ENCODE data around the gene PTPRF. TPM values are rescaled to one million over a fixed set of nuclear protein-coding genes. Genes with fewer than 3 reads are reported as not detected.

The PTPRF gene
- total RNA-seq, 1 donor from 2014 or later = 520 TPM

GRCh38 chr1:43606624-43607023, 75.9 kb downstream of the PTPRF start:
- TF ChIP-seq CTCF (IDR thresholded peaks at IDR 0.05; ENCODE audit: unreplicated experiment) = no peak
- H3K4me3 Mint-ChIP-seq (ENCODE audit: low read depth) = no peak overlapping the region
- no peak for DNase-seq (ENCODE audit: low spot score, unreplicated experiment)
- peaks cover 16% of the 10 kb centered on the region for H3K4me1 Mint-ChIP-seq (ENCODE audit: low read depth)
- H3K36me3 Mint-ChIP-seq (ENCODE audit: insufficient read depth) = peaks cover 33% of the 10 kb centered on the region
- H3K27ac Mint-ChIP-seq = no peak overlapping the region
- H3K27me3 Mint-ChIP-seq = no peaks in the 10 kb centered on the region
- no peaks in the 10 kb centered on the region for H3K9me3 Mint-ChIP-seq (ENCODE audit: low read depth)

- H3K9me3 Mint-ChIP-seq (ENCODE audit: low read depth) = no peaks in the 10 kb centered on the region
- H3K27ac Mint-ChIP-seq = no peak overlapping the region
- no peak overlapping the region for H3K4me3 Mint-ChIP-seq (ENCODE audit: low read depth)
- H3K4me1 Mint-ChIP-seq (ENCODE audit: low read depth) = peaks cover 1% of the 10 kb centered on the region
- no peak for TF ChIP-seq CTCF (IDR thresholded peaks at IDR 0.05; ENCODE audit: unreplicated experiment)
- no peaks in the 10 kb centered on the region for H3K27me3 Mint-ChIP-seq
- no peak for DNase-seq (ENCODE audit: low spot score, unreplicated experiment)
- peaks cover 41% of the 10 kb centered on the region for H3K36me3 Mint-ChIP-seq (ENCODE audit: insufficient read depth)
These were observed 78.1 kb downstream of the PTPRF start for GRCh38 chr1:43608827-43609226.

GRCh38 chr1:43610339-43610738, 79.7 kb downstream of the PTPRF start:
- no peak for TF ChIP-seq CTCF (IDR thresholded peaks at IDR 0.05; ENCODE audit: unreplicated experiment)
- Mint-ChIP-seq H3K27me3 (no peaks in the 10 kb centered on the region), H3K4me3 (ENCODE audit: low read depth) (no peak overlapping the region), H3K9me3 (ENCODE audit: low read depth) (no peaks in the 10 kb centered on the region), H3K27ac (no peak overlapping the region), H3K36me3 (ENCODE audit: insufficient read depth) (peaks cover 36% of the 10 kb centered on the region), H3K4me1 (ENCODE audit: low read depth) (no peaks in the 10 kb centered on the region)
- no peak for DNase-seq (ENCODE audit: low spot score, unreplicated experiment)

GRCh38 chr1:43611950-43612349, 81.3 kb downstream of the PTPRF start:
- no peaks in the 10 kb centered on the region for H3K4me1 Mint-ChIP-seq (ENCODE audit: low read depth)
- H3K9me3 Mint-ChIP-seq (ENCODE audit: low read depth) = no peaks in the 10 kb centered on the region
- H3K4me3 Mint-ChIP-seq (ENCODE audit: low read depth) = no peak overlapping the region
- peaks cover 40% of the 10 kb centered on the region for H3K36me3 Mint-ChIP-seq (ENCODE audit: insufficient read depth)
- DNase-seq (ENCODE audit: low spot score, unreplicated experiment) = no peak
- H3K27ac Mint-ChIP-seq = peak overlapping the region; percentile 81
- H3K27me3 Mint-ChIP-seq = no peaks in the 10 kb centered on the region
- no peak for TF ChIP-seq CTCF (IDR thresholded peaks at IDR 0.05; ENCODE audit: unreplicated experiment)

GRCh38 chr1:43612406-43612805, 81.7 kb downstream of the PTPRF start:
- Mint-ChIP-seq H3K9me3 (ENCODE audit: low read depth) (no peaks in the 10 kb centered on the region), H3K27ac (peak overlapping the region; percentile 56), H3K4me1 (ENCODE audit: low read depth) (no peaks in the 10 kb centered on the region), H3K36me3 (ENCODE audit: insufficient read depth) (peaks cover 36% of the 10 kb centered on the region), H3K27me3 (no peaks in the 10 kb centered on the region), H3K4me3 (ENCODE audit: low read depth) (no peak overlapping the region)
- DNase-seq (ENCODE audit: low spot score, unreplicated experiment) = no peak
- TF ChIP-seq CTCF (IDR thresholded peaks at IDR 0.05; ENCODE audit: unreplicated experiment) = no peak
